Mammary epithelial cell (primary cell): Measurements from ENCODE around the gene SQSTM1.

Experiments used
- EZH2 ChIP-seq: IDR thresholded peaks from 2 replicates; pipeline ENCODE4 v1.6.1; 2012; ENCODE audit warnings: low read length, inconsistent platforms, borderline replicate concordance
- TF ChIP-seq, protein P1 (sequence below), 2 donors: IDR thresholded peaks in 1 of 2; conservative IDR thresholded peaks in 1 of 2; 2 replicates each; pipeline ENCODE4 v1.5.1; 2011 to 2012; ENCODE audit warnings: inconsistent platforms in 2 of 2, low read length in 2 of 2, mild to moderate bottlenecking in 2 of 2, control low read depth in 1 of 2, low read depth in 1 of 2; ENCODE audit not compliant: insufficient read depth in 1 of 2; ENCODE audit errors: extremely low read depth in 1 of 2

DNA sequence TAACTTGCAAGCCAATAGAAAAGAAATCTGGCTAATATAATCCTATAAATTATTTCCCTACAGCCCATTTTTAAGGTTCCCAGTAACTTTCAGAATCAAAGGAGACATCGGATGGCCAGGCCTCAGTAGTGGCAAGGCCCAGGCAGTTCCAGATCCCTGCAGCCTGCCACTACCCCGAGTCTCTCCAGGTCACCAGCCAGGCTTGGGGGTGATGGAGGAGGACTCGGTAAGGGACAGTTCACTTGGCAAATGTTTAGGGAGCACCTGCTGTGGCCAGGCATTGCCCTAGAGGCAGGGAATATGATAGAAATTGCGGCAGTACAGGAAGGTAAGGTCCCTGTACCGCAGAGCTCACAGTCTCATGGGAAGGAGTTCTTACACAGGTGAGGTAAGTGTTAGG lies 42.1 kb upstream of the SQSTM1 start:
- TF ChIP-seq, protein P1, sequence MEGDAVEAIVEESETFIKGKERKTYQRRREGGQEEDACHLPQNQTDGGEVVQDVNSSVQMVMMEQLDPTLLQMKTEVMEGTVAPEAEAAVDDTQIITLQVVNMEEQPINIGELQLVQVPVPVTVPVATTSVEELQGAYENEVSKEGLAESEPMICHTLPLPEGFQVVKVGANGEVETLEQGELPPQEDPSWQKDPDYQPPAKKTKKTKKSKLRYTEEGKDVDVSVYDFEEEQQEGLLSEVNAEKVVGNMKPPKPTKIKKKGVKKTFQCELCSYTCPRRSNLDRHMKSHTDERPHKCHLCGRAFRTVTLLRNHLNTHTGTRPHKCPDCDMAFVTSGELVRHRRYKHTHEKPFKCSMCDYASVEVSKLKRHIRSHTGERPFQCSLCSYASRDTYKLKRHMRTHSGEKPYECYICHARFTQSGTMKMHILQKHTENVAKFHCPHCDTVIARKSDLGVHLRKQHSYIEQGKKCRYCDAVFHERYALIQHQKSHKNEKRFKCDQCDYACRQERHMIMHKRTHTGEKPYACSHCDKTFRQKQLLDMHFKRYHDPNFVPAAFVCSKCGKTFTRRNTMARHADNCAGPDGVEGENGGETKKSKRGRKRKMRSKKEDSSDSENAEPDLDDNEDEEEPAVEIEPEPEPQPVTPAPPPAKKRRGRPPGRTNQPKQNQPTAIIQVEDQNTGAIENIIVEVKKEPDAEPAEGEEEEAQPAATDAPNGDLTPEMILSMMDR (conservative IDR thresholded peaks at IDR 0.05 in 1 of 2, IDR thresholded peaks at IDR 0.05 in 1 of 2; ENCODE audit: extremely low read depth in 1 of 2, insufficient read depth in 1 of 2, low read depth in 1 of 2, low read length in 2 of 2), result no peak
- TF ChIP-seq EZH2, result no peak
